HG03060 (cell line): ENCODE measurements around the gene FOLR2.

ENCODE experiments used
- ATAC-seq: cut with Tn5 transposase; IDR thresholded peaks from one replicate; pipeline ENCODE4 v1.9.1; 2021; ENCODE audit warnings: low read depth, moderate number of reproducible peaks; ENCODE audit not compliant: unreplicated experiment

Gene FOLR2

GRCh38 chr11:72229336-72229924, 12.8 kb downstream of the FOLR2 start:
- no peak for ATAC-seq

GRCh38 chr11:72229925-72230763, 13.6 kb downstream of the FOLR2 start:
- no peak for ATAC-seq

GRCh38 chr11:72230764-72231365, 14.3 kb downstream of the FOLR2 start:
- ATAC-seq, result no peak

- no peak for ATAC-seq
These were observed 15.0 kb downstream of the FOLR2 start for GRCh38 chr11:72231396-72232259.

GRCh38 chr11:72232260-72233055, 15.9 kb downstream of the FOLR2 start:
- no peak for ATAC-seq

- ATAC-seq, result no peak
These were observed 16.6 kb downstream of the FOLR2 start for GRCh38 chr11:72233056-72233772.

- no peak for ATAC-seq
These were observed 17.3 kb downstream of the FOLR2 start for GRCh38 chr11:72233773-72234513.

GRCh38 chr11:72234514-72234830, 17.9 kb downstream of the FOLR2 start:
- ATAC-seq, result no peak

GRCh38 chr11:72234920-72235319, 18.3 kb downstream of the FOLR2 start:
- no peak for ATAC-seq

GRCh38 chr11:72235351-72236057, 18.9 kb downstream of the FOLR2 start:
- ATAC-seq, result no peak

GRCh38 chr11:72236083-72236697, 19.6 kb downstream of the FOLR2 start:
- no peak for ATAC-seq

- no peak for ATAC-seq
These were observed 20.1 kb downstream of the FOLR2 start for GRCh38 chr11:72236774-72237111.

GRCh38 chr11:72237112-72237931, 20.7 kb downstream of the FOLR2 start:
- ATAC-seq, result no peak

GRCh38 chr11:72238040-72238450, 21.5 kb downstream of the FOLR2 start:
- ATAC-seq, result no peak

- no peak for ATAC-seq
These were observed 22.1 kb downstream of the FOLR2 start for GRCh38 chr11:72238492-72239312.

GRCh38 chr11:72239313-72239848, 22.8 kb downstream of the FOLR2 start:
- no peak for ATAC-seq
